Smooth muscle cell of the brain vasculature (primary cell): ENCODE measurements around the gene ZNF532.
"Not testable (repeated sequence)": the region's sequence is repeated elsewhere in the genome, so short reads cannot be mapped to it uniquely, and the experiment has no call there.

Experiments used
- DNase-seq: peaks from one replicate; pipeline ENCODE4 v3.0.0-alpha.2; 2012; ENCODE audit warnings: low read depth, low spot score

The ZNF532 gene

DNA sequence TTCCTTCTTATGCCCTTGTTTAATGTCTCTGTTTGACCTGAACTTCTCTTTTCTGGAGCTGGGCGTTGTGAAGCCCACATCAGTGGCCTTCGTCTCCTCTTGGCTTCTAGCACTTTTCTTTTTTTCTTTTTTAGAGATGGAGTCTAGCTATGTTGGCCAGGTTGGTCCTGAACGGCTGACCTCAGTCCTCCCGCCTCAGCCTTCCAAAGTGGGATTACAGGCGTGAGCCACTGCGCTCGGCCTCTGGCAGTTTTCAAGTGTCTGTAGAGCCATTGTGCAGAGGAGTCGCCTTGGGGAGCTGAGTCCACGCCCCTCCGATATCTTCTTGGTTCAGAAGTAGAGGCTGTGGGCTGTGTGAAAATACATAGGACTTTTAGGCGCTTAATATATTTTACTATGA lies 36.5 kb downstream of the ZNF532 start:
- no peak for DNase-seq

DNA sequence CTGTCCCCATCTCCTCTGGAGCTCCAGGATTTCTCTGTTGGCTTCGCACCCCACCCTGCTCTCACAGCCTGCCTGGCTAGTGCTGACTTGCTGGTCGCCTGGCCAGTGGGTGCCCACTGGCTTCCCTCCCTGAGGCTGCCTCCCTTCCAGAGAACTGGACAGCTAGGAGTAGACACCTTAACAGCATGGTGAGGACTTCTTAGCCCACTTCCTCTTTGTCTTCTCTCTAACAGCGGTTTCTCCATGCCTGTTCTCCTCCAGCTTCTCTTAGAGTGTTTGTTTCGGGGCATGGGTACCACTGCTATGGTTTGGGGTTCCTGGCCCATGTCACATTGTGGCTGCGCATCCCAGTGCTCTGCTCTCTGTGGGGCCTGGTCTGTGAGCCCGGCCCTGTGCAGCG lies 37.1 kb downstream of the ZNF532 start:
- no peak for DNase-seq

GRCh38 chr18:58902961-58903360 lies 38.3 kb downstream of the ZNF532 start:
- no peak for DNase-seq

GRCh38 chr18:58903533-58903932 lies 38.9 kb downstream of the ZNF532 start:
- DNase-seq: no peak

GRCh38 chr18:58905777-58906428 lies 41.2 kb downstream of the ZNF532 start:
- DNase-seq: no peak

- no peak for DNase-seq
Measured at GRCh38 chr18:58908006-58908405, 43.3 kb downstream of the ZNF532 start.

- no peak for DNase-seq
Measured at GRCh38 chr18:58909521-58909920, 44.8 kb downstream of the ZNF532 start.

DNA sequence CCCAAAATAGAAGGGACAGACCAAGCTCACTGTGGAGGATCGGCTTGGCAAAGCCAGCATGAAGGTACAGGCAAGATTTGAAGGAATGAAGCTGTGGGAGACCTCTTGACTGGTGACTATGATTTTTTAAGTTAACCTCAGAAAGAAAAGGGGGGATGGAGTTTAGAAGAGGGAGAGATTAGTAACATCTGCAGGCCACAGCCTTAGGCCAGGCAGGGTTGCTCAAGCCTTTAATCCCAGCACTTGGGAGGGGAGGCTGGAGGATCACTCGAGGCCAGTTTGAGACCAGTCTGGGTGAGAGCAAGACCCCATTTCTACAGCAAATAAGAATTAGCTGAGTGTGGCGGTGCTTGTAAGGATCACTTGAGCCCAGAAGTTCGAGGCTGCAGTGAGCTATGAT lies 46.6 kb downstream of the ZNF532 start:
- DNase-seq: no peak

- DNase-seq: no peak
Measured at GRCh38 chr18:58911766-58912165, 47.1 kb downstream of the ZNF532 start.

- DNase-seq: no peak
Measured at GRCh38 chr18:58915006-58915799, 50.5 kb downstream of the ZNF532 start.

GRCh38 chr18:58915995-58916394 lies 51.3 kb downstream of the ZNF532 start:
- no peak for DNase-seq

GRCh38 chr18:58919934-58920333 lies 55.3 kb downstream of the ZNF532 start:
- DNase-seq: not testable (repeated sequence)

DNA sequence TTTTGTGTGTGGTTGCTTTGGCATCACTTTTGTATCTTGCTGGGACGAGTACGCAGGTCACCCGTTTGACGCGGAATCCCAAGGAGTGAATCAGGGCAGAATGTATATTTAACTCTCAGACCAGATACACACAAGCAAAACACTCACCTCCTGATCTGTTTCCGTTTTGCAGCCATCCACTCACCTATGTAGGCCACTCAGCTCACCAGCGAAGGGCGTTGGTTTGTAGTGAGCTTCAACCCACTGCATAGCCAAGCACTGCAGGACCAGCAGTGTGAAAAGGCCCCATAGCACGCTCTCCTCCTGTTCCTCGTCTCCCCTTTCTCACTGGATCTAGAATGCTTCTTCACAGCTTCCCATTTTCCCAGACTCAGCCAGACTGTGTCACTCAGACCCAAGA lies 58.3 kb downstream of the ZNF532 start:
- DNase-seq: no peak

DNA sequence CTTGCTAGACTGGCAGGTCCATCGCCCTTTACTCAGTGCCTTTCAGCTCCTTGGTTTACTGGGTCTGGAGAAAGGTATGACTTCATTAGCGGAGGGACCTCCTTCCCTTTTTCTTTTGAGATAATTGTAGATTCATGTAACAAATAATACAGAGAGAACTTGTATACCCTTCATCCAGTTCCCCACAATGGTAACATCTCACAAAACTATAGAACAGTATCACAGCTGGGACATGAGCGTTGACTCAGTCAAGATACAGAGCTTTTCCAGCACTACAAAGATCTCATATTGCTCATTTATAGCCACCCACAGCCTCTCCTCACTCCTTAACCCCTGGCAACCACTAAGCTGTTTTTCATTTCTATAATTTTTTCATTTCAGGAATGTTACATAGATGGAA lies 59.8 kb downstream of the ZNF532 start:
- no peak for DNase-seq

GRCh38 chr18:58927659-58928058 lies 63.0 kb downstream of the ZNF532 start:
- no peak for DNase-seq

DNA sequence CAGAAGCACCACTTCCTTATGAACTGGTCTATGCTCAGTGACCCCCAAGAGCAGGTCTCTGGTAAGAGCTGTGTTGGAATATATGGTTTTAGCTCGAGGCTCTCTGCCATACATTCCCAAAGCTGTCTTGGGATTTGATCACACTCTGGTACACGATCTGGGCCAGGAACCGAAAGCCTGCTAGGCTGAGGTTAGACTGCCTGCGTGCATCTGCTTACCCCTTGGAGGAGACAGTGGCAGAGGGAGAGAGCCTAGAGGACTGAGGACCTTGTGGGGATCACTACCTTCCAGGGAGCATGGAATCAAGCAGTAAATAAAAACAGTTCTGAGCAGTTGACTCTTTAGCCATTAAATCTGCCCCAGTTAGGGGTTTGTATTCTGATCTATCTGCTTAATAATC lies 63.7 kb downstream of the ZNF532 start:
- no peak for DNase-seq

DNA sequence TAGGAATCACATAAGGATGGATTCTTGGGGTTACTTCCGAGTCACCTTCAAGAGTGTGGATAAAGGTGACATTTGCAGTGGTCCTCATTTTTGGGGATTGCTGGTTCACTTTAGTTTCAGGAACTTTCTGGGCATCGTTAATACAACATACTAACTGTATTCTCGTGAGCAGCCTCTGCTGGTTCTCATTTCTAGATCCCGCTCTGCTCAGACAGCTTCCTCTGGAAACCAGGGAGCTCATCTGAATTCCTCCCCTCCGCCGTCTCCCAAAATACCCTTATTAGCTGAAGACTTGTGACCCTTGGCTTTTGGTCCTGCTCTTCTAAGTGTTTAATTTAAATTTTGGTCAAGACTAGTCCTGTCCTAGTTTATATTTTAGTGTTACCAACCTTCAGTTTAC lies 64.5 kb downstream of the ZNF532 start:
- no peak for DNase-seq

DNA sequence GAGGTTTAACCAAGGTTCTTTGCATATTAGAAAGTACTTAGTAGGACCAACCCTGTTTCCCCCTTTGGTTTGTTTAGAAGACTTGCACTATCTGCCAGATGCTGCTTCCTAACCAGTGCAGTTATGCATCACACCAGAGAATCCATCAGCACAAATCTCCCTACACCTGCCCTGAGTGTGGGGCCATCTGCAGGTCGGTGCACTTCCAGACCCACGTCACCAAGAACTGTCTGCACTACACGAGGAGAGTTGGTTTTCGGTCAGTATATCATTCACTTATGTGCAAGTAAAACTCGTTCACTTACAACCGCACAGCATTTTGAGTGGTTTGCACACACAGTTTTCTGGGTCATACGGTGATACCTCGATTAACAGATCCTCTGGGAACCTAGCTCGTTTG lies 69.7 kb downstream of the ZNF532 start:
- no peak for DNase-seq

DNA sequence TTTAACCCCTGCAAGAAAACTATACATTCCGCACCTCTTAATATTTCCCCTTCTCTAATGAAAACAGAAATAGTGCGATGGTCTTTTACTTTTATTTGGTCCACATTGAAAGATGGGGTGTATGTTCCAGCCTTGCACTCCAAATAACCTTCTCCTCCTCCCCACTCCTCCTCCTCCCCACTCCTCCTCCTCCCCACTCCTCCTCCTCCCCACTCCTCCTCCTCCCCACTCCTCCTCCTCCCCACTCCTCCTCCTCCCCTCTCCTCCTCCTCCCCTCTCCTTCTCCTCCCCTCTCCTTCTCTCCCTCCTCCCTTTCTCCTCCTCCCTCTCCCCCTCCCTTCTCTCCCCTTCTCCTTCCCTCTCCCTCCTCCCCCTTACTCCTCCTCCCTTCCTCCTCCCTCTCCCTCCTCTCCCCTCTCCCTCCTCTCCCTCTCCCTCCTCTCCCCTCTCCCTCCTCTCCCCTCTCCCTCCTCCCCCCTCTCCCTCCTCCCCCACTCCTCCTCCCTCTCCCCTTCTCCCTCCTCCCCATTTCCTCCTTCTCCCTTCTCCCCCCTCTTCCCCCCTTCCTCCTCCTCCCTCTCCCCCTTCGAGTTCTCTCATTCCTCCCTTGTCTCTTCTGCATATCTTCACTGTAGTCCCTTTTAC lies 70.4 kb downstream of the ZNF532 start:
- no peak for DNase-seq

- DNase-seq: no peak
Measured at GRCh38 chr18:58937071-58937886, 72.6 kb downstream of the ZNF532 start.

DNA sequence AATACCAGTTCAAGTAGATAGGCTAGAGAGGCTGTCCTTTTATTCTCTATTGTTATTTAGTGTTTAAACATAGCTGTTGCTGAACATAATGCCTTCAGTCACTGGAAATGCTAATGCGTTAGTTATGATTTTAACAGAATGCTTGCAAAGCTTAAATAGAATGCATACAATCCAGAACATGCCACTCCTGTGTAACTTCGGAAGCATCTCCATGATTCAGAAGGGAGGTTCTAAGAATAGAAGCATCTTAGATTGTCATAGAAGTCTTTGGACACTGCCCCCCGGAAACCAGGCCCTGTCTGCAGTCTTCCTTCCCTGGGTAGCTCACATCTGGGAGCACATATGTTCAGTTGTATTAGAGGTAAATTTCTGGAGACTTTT lies 73.2 kb downstream of the ZNF532 start:
- no peak for DNase-seq
